ENCODE measurements around the gene CAST. TPM values are rescaled to one million over a fixed set of nuclear protein-coding genes. Genes with fewer than 3 reads are reported as not detected.

CAST gene, protein sequence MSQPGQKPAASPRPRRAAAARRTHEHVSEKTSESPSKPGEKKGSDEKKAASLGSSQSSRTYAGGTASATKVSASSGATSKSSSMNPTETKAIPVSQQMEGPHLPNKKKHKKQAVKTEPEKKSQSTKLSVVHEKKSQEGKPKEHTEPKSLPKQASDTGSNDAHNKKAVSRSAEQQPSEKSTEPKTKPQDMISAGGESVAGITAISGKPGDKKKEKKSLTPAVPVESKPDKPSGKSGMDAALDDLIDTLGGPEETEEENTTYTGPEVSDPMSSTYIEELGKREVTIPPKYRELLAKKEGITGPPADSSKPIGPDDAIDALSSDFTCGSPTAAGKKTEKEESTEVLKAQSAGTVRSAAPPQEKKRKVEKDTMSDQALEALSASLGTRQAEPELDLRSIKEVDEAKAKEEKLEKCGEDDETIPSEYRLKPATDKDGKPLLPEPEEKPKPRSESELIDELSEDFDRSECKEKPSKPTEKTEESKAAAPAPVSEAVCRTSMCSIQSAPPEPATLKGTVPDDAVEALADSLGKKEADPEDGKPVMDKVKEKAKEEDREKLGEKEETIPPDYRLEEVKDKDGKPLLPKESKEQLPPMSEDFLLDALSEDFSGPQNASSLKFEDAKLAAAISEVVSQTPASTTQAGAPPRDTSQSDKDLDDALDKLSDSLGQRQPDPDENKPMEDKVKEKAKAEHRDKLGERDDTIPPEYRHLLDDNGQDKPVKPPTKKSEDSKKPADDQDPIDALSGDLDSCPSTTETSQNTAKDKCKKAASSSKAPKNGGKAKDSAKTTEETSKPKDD
- total RNA-seq (2014; rRNA removed; shearing (Covaris generic)) (36.6 and 40.5 TPM in 2 replicates), total RNA-seq (2022) (90.1 and 99.3 TPM in 2 replicates), Bru-seq, nascent RNA (percentile 71 among the genes with signal in this experiment), BruChase-seq, experiment 1, labeled RNA remaining after a 6-hour chase (percentile 66 among the genes with signal in this experiment), BruChase-seq, experiment 2, labeled RNA remaining after a 2-hour chase (percentile 61 among the genes with signal in this experiment)
- long read RNA-seq, full-length matches to known transcripts = 15 of 191 reads
- long read RNA-seq, partial matches to known transcripts = 38 of 191 reads
- long read RNA-seq, other reads (novel, unspliced or antisense) = 138 of 191 reads

- peaks cover 23% of the 10 kb centered on the region for H3K4me1 ChIP-seq (ENCODE audit: insufficient read depth, low read length, poor library complexity, severe bottlenecking)
- ChIA-PET POLR2A (interaction anchor here (0.7 to 2.5 kb wide), 12 partner anchors 10 to 538 kb away, joined by 3 to 12 read pairs (median 4); partner anchors contain the start of gene ERAP1), CTCF (ENCODE audit: unreplicated experiment) (interaction anchor here (0.9 kb wide), 1 partner anchor 22 kb away, joined by 3 read pairs; no protein-coding TSS in a partner anchor)
- peak; percentile 89 for DNase-seq (ENCODE audit: low spot score)
- H4K20me1 ChIP-seq (ENCODE audit: insufficient read depth, low read length) = no peaks in the 10 kb centered on the region
- TF ChIP-seq EZH2phosphoT487 (IDR thresholded peaks at IDR 0.05; ENCODE audit: borderline replicate concordance, low read depth, low read length) = no peak
- TF ChIP-seq, protein P1, sequence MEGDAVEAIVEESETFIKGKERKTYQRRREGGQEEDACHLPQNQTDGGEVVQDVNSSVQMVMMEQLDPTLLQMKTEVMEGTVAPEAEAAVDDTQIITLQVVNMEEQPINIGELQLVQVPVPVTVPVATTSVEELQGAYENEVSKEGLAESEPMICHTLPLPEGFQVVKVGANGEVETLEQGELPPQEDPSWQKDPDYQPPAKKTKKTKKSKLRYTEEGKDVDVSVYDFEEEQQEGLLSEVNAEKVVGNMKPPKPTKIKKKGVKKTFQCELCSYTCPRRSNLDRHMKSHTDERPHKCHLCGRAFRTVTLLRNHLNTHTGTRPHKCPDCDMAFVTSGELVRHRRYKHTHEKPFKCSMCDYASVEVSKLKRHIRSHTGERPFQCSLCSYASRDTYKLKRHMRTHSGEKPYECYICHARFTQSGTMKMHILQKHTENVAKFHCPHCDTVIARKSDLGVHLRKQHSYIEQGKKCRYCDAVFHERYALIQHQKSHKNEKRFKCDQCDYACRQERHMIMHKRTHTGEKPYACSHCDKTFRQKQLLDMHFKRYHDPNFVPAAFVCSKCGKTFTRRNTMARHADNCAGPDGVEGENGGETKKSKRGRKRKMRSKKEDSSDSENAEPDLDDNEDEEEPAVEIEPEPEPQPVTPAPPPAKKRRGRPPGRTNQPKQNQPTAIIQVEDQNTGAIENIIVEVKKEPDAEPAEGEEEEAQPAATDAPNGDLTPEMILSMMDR (conservative IDR thresholded peaks at IDR 0.05; ENCODE audit: low read length) = 0 out of 2 replicates have a peak, but pooled peaks have one; percentile 27
- no peaks in the 10 kb centered on the region for H3K36me3 ChIP-seq (ENCODE audit: insufficient read depth, low read length)
- no peaks in the 10 kb centered on the region; the same call in 1 of the 2 replicates for H3K79me2 ChIP-seq (ENCODE audit: insufficient read depth, low read depth, low read length)
- H3K27ac ChIP-seq (ENCODE audit: low read depth, low read length, poor library complexity, severe bottlenecking) = peak within 1 kb of the TSS; percentile 88
- intact Hi-C loops (cut with micrococcal nuclease; ENCODE audit: unreplicated experiment) = loop anchor here (1.0 to 5.0 kb wide), 3 partner anchors 275 to 1015 kb away; partner anchors contain the start of genes LNPEP, RFESD and RIOK2
- peak within 1 kb of the TSS; percentile 98 for H2AFZ ChIP-seq (ENCODE audit: low read length)
- peak within 1 kb of the TSS; percentile 80 for H3K4me3 ChIP-seq (ENCODE audit: low read depth, low read length, poor library complexity, severe bottlenecking)
- peak within 1 kb of the TSS; percentile 85 for H3K4me2 ChIP-seq (ENCODE audit: low read length)
- no peaks in the 10 kb centered on the region for H3K9me3 ChIP-seq (ENCODE audit: low read length)
- BruUV-seq (replicated peaks) = no TSS peak
- no peaks in the 10 kb centered on the region for H3K9me2 ChIP-seq (ENCODE audit: insufficient read depth, low read length)
These were observed at the start of gene CAST for GRCh38 chr5:96661855-96662724. TSS of gene CAST (plus strand) at chr5:96662376. CDS start at chr5:96662423, 47 bp downstream.

DNA sequence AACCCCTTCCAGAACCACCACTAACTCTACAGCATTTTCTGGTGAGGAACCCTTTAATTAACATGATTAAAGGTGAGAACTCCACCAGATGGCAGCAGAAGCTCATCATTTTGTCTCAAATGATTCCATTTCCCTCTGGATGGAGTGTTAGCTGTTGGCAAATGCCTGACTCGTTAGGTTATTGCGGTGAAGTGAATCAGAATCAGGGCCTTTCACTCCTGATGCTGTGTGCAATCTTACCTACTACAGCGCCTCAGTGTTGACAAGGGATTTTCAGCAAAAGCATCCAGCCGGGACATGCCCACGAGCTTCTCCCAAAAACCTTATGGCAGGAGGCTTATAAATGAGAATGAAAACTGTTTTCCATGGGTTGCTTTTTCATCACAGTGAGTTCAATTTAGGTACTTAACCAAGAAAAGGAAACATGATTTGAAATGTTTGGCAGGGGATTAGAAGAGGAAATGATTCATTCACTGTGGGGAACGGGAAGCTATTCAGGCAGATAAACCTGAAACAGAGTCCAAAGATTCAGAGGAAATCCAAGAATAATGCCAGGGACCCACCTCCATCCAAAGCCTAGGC lies 48.0 kb upstream of the CAST start:
- peak; percentile 71 for DNase-seq (ENCODE audit: low spot score)
- Histone ChIP-seq H3K79me2 (ENCODE audit: insufficient read depth, low read depth, low read length) (no peaks in the 10 kb centered on the region), H3K4me2 (ENCODE audit: low read length) (no peak overlapping the region), H4K20me1 (ENCODE audit: insufficient read depth, low read length) (no peaks in the 10 kb centered on the region), H3K36me3 (ENCODE audit: insufficient read depth, low read length) (no peaks in the 10 kb centered on the region), H3K4me3 (ENCODE audit: low read depth, low read length, poor library complexity, severe bottlenecking) (no peak overlapping the region), H3K27ac (ENCODE audit: low read depth, low read length, poor library complexity, severe bottlenecking) (no peak overlapping the region), H3K4me1 (ENCODE audit: insufficient read depth, low read length, poor library complexity, severe bottlenecking) (no peaks in the 10 kb centered on the region), H2AFZ (ENCODE audit: low read length) (peak overlapping the region; percentile 1; the same call in 1 of the 2 replicates), H3K9me2 (ENCODE audit: insufficient read depth, low read length) (no peaks in the 10 kb centered on the region), H3K9me3 (ENCODE audit: low read length) (no peaks in the 10 kb centered on the region)
- TF ChIP-seq, protein P1 (conservative IDR thresholded peaks at IDR 0.05; ENCODE audit: low read length) = peak; percentile 83
- TF ChIP-seq EZH2phosphoT487 (IDR thresholded peaks at IDR 0.05; ENCODE audit: borderline replicate concordance, low read depth, low read length) = no peak
- POLR2A ChIA-PET = interaction anchor here (0.8 to 2.0 kb wide), 4 partner anchors 8 to 77 kb away, joined by 3 to 6 read pairs (median 4); no protein-coding TSS in a partner anchor
- BruUV-seq (replicated peaks) = no TSS peak
- intact Hi-C loops (cut with micrococcal nuclease; ENCODE audit: unreplicated experiment) = loop anchor here (1.0 to 10.0 kb wide), 5 partner anchors 74 to 548 kb away; no protein-coding TSS in a partner anchor
- CTCF ChIA-PET (ENCODE audit: unreplicated experiment) = interaction anchor here (0.9 to 2.0 kb wide), 2 partner anchors 73 to 528 kb away, joined by 3 to 9 read pairs; partner anchors contain the start of gene LIX1

Measured in OCI-LY7 (cell line).